Hepatocyte (in vitro differentiated cells): Measurements from ENCODE around the gene C11orf86.

Experiments
- CTCF ChIP-seq: fragments of 200-600 bp; sonication (generic); IDR thresholded peaks from 2 replicates; pipeline ENCODE4 v1.5.1; 2016; ENCODE audit warnings: antibody characterized with exemption, mild to moderate bottlenecking; ENCODE audit not compliant: poor library complexity
- EZH2 ChIP-seq: fragments of 200-600 bp; sonication (generic); IDR thresholded peaks from 2 replicates; pipeline ENCODE4 v1.6.1; 2016; ENCODE audit warnings: antibody characterized with exemption, mild to moderate bottlenecking, borderline replicate concordance
- EZH2phosphoT487 ChIP-seq: fragments of 200-600 bp; sonication (generic); IDR thresholded peaks from one replicate; pipeline ENCODE4 v1.6.1; 2018; ENCODE audit warnings: antibody characterized with exemption, mild to moderate bottlenecking, low read depth, moderate library complexity; ENCODE audit not compliant: unreplicated experiment, severe bottlenecking

GRCh38 chr11:66996609-66997273 lies 21.6 kb downstream of the C11orf86 start:
- TF ChIP-seq CTCF (no peak), EZH2 (no peak), EZH2phosphoT487 (no peak)
